Right lobe of liver (tissue), 6 donors: ENCODE measurements around the gene ZNHIT1. TPM values are rescaled to one million over a fixed set of nuclear protein-coding genes. Genes with fewer than 3 reads are reported as not detected.

Experiments
- ATAC-seq, 4 donors: fragments of 200-7000 bp; cut with Tn5 transposase; one replicate each; pipeline ENCODE4 v1.9.1; 2020; ENCODE audit warnings: mild to moderate bottlenecking in 4 of 4, moderate library complexity in 4 of 4
- DNase-seq, 3 donors: peaks; one replicate each; pipeline ENCODE4 v3.0.0-alpha.2; 2020
- H3K27ac ChIP-seq, 3 donors: fragments of 200-600 bp; one replicate each; pipeline ENCODE4 v1.8.0; 2022
- H3K27me3 ChIP-seq, 2 donors: fragments of 200-600 bp; one replicate each; pipeline ENCODE4 v1.8.0; 2022
- H3K36me3 ChIP-seq, 4 donors: fragments of 200-600 bp; sonication (generic) in 1 of 4; one replicate each; pipeline versions ENCODE4 v1.5.1 to v1.8.0; 2017 to 2022; ENCODE audit warnings: control low read depth in 1 of 4
- H3K4me1 ChIP-seq, 4 donors: fragments of 200-600 bp; sonication (generic) in 1 of 4; one replicate each; pipeline versions ENCODE4 v1.5.1 to v1.8.0; 2017 to 2022; ENCODE audit warnings: control low read depth in 1 of 4
- H3K4me3 ChIP-seq, 3 donors: fragments of 200-600 bp; one replicate each; pipeline ENCODE4 v1.8.0; 2022
- H3K9me3 ChIP-seq, 4 donors: fragments of 200-600 bp; sonication (generic) in 1 of 4; one replicate each; pipeline versions ENCODE4 v1.5.1 to v1.8.0; 2017 to 2022; ENCODE audit warnings: control low read depth in 1 of 4
- POLR2A ChIP-seq: fragments of 450-650 bp; IDR thresholded peaks from one replicate; pipeline ENCODE4 v1.6.1; 2017; ENCODE audit warnings: antibody characterized with exemption, mild to moderate bottlenecking
- WGBS: methylation state at CpG from one replicate; pipeline ENCODE4 v1.1.6; 2018; ENCODE audit warnings: low coverage, low lambda C conversion rate; ENCODE audit not compliant: insufficient coverage; ENCODE audit errors: missing lambda C conversion rate; 5-methylcytosine and 5-hydroxymethylcytosine counted together
- intact Hi-C, 2 donors: fragments of 100-400 bp; cut with DNase I; formaldehyde crosslinking; loops; one replicate each; pipeline versions ENCODE4 v1.11.2 to v1.14.1; 2022
- long read RNA-seq: library from polyadenylated mRNA; unstranded; transcript quantifications from one replicate; pipeline ENCODE4 v2.0.0, GENCODE V29; 2019
- total RNA-seq, 6 experiments: library from RNA; depleted of rRNA in 2 of 6; stranded (reverse); fragments of >200 nt in 2 of 6; fragmentation: NEBNext Ultra II Directional in 3 of 6; extraction: Animal tissue kit (Norgen Biotek cat#: 25700) in 3 of 6; gene quantifications; one replicate each; pipeline versions ENCODE4 v1.1.0 to v1.2.4, GENCODE V29; 2016 to 2023
- TF ChIP-seq, protein P1 (sequence below), 4 donors: fragments of 200-600 bp in 3 of 4; fragments of 450-650 bp in 1 of 4; IDR thresholded peaks; one replicate each; pipeline versions ENCODE4 v1.5.1 to v1.8.0; 2016 to 2022; ENCODE audit warnings: antibody characterized with exemption in 4 of 4, mild to moderate bottlenecking in 2 of 4
- donor health status: DM: no; HTN: yes; CAD: no.
- donor health status: DM: no; HTN: no; CAD: no.
- donor health status: DM: no; HTN: no; CAD: no.
- donor health status: DM: no; HTN: yes; CAD: no.
- donor health status: DM: no; HTN: yes; CAD: no.

ZNHIT1 gene
- 100 to 1,000 TPM in 4 of 6 experiments, 10 to 100 TPM in 2; 68.3 to 159 (median 111) TPM for total RNA-seq
- long read RNA-seq, transcript ZNHIT1-201 (5 exons, 1,225 nt): major isoform, 115 of 140 reads
- long read RNA-seq, transcript ZNHIT1-203 (4 exons, 2,898 nt): minor isoform, 16 of 140 reads
- long read RNA-seq, partial matches to known transcripts: 1 of 140 reads
- long read RNA-seq, other reads (novel, unspliced or antisense): 8 of 140 reads

- intact Hi-C loops: no loop called here
Observed at GRCh38 chr7:101217388-101218235, at the start of gene ZNHIT1, which contains the start of gene PLOD3. ZNHIT1 (plus strand) TSS chr7:101218165; CDS start chr7:101218196, 31 bp downstream. PLOD3 (minus strand) TSS chr7:101217581; CDS start chr7:101217274, 307 bp downstream.

GRCh38 chr7:101168412-101169049 is 49.4 kb upstream of the ZNHIT1 start:
- no peak for ATAC-seq
- peaks cover 5 to 36% of the 10 kb centered on the region in 2 donors for H3K27me3 ChIP-seq
- TF ChIP-seq, protein P1, sequence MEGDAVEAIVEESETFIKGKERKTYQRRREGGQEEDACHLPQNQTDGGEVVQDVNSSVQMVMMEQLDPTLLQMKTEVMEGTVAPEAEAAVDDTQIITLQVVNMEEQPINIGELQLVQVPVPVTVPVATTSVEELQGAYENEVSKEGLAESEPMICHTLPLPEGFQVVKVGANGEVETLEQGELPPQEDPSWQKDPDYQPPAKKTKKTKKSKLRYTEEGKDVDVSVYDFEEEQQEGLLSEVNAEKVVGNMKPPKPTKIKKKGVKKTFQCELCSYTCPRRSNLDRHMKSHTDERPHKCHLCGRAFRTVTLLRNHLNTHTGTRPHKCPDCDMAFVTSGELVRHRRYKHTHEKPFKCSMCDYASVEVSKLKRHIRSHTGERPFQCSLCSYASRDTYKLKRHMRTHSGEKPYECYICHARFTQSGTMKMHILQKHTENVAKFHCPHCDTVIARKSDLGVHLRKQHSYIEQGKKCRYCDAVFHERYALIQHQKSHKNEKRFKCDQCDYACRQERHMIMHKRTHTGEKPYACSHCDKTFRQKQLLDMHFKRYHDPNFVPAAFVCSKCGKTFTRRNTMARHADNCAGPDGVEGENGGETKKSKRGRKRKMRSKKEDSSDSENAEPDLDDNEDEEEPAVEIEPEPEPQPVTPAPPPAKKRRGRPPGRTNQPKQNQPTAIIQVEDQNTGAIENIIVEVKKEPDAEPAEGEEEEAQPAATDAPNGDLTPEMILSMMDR (IDR thresholded peaks at IDR 0.05): no peak
- no peak for TF ChIP-seq POLR2A
- H3K9me3 ChIP-seq: no peaks in the 10 kb centered on the region
- H3K27ac ChIP-seq: no peak overlapping the region
- H3K4me3 ChIP-seq: no peak overlapping the region
- WGBS: 3% methylated on average over 5 of the region's 6 CpGs
- DNase-seq: no peak
- H3K4me1 ChIP-seq: peaks cover 0 to 26% (median 0%) of the 10 kb centered on the region in 4 donors
- H3K36me3 ChIP-seq: no peaks in the 10 kb centered on the region
- intact Hi-C loops: loop anchor here in 1 of 2 donors (10.0 kb wide), 1 partner anchor 116 kb away; no protein-coding TSS in a partner anchor

More at GRCh38 chr7:101217388-101218235, at the start of gene ZNHIT1, which contains the start of gene PLOD3:
- ATAC-seq: peak; percentile 82 to 92 (median 84)
- peak; percentile 96 to 98 (median 97) for DNase-seq
- Histone ChIP-seq H3K9me3 (no peaks in the 10 kb centered on the region), H3K27ac (peak within 1 kb of the TSS; percentile 89 to 95 (median 90)), H3K36me3 (peaks cover 0 to 13% (median 4%) of the 10 kb centered on the region in 4 donors), H3K4me3 (peak within 1 kb of the TSS; percentile 82 to 97 (median 85)), H3K4me1 (peaks cover 0 to 44% (median 7%) of the 10 kb centered on the region in 4 donors), H3K27me3 (no peaks in the 10 kb centered on the region)
- WGBS: 1% methylated on average over 29 of the region's 57 CpGs
- TF ChIP-seq, protein P1 (IDR thresholded peaks at IDR 0.05): peak; percentile 10 to 36 (median 24)
- TF ChIP-seq POLR2A: peak; percentile 68

GRCh38 chr7:101169110-101169837 is 48.7 kb upstream of the ZNHIT1 start:
- Histone ChIP-seq H3K9me3 (no peaks in the 10 kb centered on the region), H3K27ac (no peak overlapping the region), H3K27me3 (peaks cover 5 to 41% of the 10 kb centered on the region in 2 donors), H3K36me3 (no peaks in the 10 kb centered on the region), H3K4me1 (peaks cover 0 to 30% (median 0%) of the 10 kb centered on the region in 4 donors), H3K4me3 (no peak overlapping the region)
- ATAC-seq (no peak), DNase-seq (no peak)
- under 1% methylated on average over 14 of the region's 18 CpGs for WGBS
- intact Hi-C loops: loop anchor here in 1 of 2 donors (10.0 kb wide), 1 partner anchor 116 kb away; no protein-coding TSS in a partner anchor
- TF ChIP-seq, protein P1 (IDR thresholded peaks at IDR 0.05): no peak
- no peak for TF ChIP-seq POLR2A
